Psoas muscle (tissue), 8 donors: ENCODE data around the gene LMO4. TPM values are rescaled to one million over a fixed set of nuclear protein-coding genes. Genes with fewer than 3 reads are reported as not detected.

Source experiments
- ATAC-seq, 4 donors: fragments of 200-7000 bp; cut with Tn5 transposase; one replicate each; pipeline ENCODE4 v1.9.1; 2020; ENCODE audit warnings: moderate library complexity in 3 of 4, mild to moderate bottlenecking in 2 of 4
- DNase-seq, 2 donors: peaks; one replicate each; pipeline ENCODE4 v3.0.0-alpha.2; 2020
- H3K27ac ChIP-seq: fragments of 200-600 bp; one replicate; pipeline ENCODE4 v1.8.0; 2022
- H3K27me3 ChIP-seq, 3 donors: fragments of 200-600 bp in 1 of 3; one replicate each; pipeline versions ENCODE4 v1.6.1 to v1.8.0; 2013 to 2022; ENCODE audit warnings: low read length in 2 of 3, mild to moderate bottlenecking in 2 of 3, moderate library complexity in 1 of 3; ENCODE audit not compliant: insufficient read depth in 3 of 3
- H3K36me3 ChIP-seq, 2 donors: fragments of 200-600 bp in 1 of 2; one replicate each; pipeline versions ENCODE4 v1.6.1 to v1.8.0; 2013 to 2022; ENCODE audit warnings: low read depth in 1 of 2, mild to moderate bottlenecking in 1 of 2, moderate library complexity in 1 of 2; ENCODE audit not compliant: insufficient read depth in 1 of 2
- H3K4me1 ChIP-seq: fragments of 200-600 bp; one replicate; pipeline ENCODE4 v1.8.0; 2022
- H3K4me3 ChIP-seq: fragments of 200-600 bp; one replicate; pipeline ENCODE4 v1.8.0; 2022; ENCODE audit warnings: mild to moderate bottlenecking
- H3K9me3 ChIP-seq: fragments of 200-600 bp; one replicate; pipeline ENCODE4 v1.8.0; 2022
- WGBS, 3 donors: extraction: QIAGEN DNeasy Blood & Tissue Kit; methylation state at CpG; one replicate each; pipeline versions ENCODE4 v1.1.6 to v1.1.7; 2013; 5-methylcytosine and 5-hydroxymethylcytosine counted together
- intact Hi-C, 2 donors: fragments of 100-400 bp; cut with DNase I; formaldehyde crosslinking; loops; one replicate each; pipeline versions ENCODE4 v1.11.0 to v1.14.2; 2022
- polyA plus RNA-seq, 3 donors: library from polyadenylated mRNA; stranded (reverse); fragments of 200-250 nt; gene quantifications; one replicate each; pipeline ENCODE4 v1.2.3, GENCODE V29; 2013
- total RNA-seq, 4 donors: library from RNA; stranded (reverse); fragmentation: NEBNext Ultra II Directional in 2 of 4; extraction: Animal tissue kit (Norgen Biotek cat#: 25700) in 2 of 4; gene quantifications; one replicate each; pipeline versions ENCODE4 v1.2.1 to v1.2.4, GENCODE V29; 2021 to 2023
- TF ChIP-seq, protein P1 (sequence below): fragments of 200-600 bp; IDR thresholded peaks from one replicate; pipeline ENCODE4 v1.8.0; 2022; ENCODE audit warnings: antibody characterized with exemption
- donor health status: healthy with polysubstance abuse.
- donor health status: DM: no; HTN: no; CAD: no; lungs with moderate emphysema.
- donor health status: Bipolar disorder and iron deficiency.
- donor health status: healthy.
- donor health status: DM: yes; HTN: yes; CAD: no.
- donor health status: DM: no; HTN: no; CAD: no.
- donor health status: DM: no; HTN: no; CAD: no.
- donor health status: DM: yes; HTN: yes; CAD: no.

LMO4 gene
- total and polyA plus RNA-seq, 7 donors = 19.8 to 75.9 (median 30.8) TPM

DNA sequence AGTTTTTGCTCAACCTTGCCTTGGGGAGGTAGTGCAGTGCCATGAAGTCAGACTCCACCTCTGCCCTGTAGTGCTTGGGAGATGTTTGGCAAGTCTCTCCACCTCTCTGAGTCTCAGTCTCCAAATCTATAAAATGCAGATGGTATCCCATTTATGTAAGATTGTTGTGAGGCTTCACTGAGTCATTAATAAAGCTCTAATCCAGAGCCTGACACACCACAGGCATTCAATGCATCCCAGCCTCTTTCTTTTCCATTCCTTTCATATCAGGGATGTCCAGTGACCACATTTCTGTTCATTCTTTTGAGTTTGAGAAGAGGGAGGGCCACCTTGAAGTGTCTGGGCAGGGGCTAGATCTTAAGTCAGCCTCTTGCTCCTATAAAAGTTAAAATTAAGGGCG is 37.6 kb upstream of the LMO4 start:
- intact Hi-C loops = loop anchor here (5.0 to 10.0 kb wide), 4 partner anchors 156 to 1024 kb away; no protein-coding TSS in a partner anchor
- 56 to 70% (median 64%) methylated on average over 1 of the region's 1 CpG for WGBS, 3 donors
- H3K9me3 ChIP-seq = no peaks in the 10 kb centered on the region
- no peaks in the 10 kb centered on the region for H3K4me1 ChIP-seq
- H3K4me3 ChIP-seq = no peak overlapping the region
- no peak overlapping the region for H3K27ac ChIP-seq
- ATAC-seq (no peak), DNase-seq (no peak)
- TF ChIP-seq, protein P1, sequence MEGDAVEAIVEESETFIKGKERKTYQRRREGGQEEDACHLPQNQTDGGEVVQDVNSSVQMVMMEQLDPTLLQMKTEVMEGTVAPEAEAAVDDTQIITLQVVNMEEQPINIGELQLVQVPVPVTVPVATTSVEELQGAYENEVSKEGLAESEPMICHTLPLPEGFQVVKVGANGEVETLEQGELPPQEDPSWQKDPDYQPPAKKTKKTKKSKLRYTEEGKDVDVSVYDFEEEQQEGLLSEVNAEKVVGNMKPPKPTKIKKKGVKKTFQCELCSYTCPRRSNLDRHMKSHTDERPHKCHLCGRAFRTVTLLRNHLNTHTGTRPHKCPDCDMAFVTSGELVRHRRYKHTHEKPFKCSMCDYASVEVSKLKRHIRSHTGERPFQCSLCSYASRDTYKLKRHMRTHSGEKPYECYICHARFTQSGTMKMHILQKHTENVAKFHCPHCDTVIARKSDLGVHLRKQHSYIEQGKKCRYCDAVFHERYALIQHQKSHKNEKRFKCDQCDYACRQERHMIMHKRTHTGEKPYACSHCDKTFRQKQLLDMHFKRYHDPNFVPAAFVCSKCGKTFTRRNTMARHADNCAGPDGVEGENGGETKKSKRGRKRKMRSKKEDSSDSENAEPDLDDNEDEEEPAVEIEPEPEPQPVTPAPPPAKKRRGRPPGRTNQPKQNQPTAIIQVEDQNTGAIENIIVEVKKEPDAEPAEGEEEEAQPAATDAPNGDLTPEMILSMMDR = no peak
- H3K36me3 ChIP-seq = no peaks in the 10 kb centered on the region
- H3K27me3 ChIP-seq = peaks cover 0 to 1% (median 0%) of the 10 kb centered on the region in 3 donors

DNA sequence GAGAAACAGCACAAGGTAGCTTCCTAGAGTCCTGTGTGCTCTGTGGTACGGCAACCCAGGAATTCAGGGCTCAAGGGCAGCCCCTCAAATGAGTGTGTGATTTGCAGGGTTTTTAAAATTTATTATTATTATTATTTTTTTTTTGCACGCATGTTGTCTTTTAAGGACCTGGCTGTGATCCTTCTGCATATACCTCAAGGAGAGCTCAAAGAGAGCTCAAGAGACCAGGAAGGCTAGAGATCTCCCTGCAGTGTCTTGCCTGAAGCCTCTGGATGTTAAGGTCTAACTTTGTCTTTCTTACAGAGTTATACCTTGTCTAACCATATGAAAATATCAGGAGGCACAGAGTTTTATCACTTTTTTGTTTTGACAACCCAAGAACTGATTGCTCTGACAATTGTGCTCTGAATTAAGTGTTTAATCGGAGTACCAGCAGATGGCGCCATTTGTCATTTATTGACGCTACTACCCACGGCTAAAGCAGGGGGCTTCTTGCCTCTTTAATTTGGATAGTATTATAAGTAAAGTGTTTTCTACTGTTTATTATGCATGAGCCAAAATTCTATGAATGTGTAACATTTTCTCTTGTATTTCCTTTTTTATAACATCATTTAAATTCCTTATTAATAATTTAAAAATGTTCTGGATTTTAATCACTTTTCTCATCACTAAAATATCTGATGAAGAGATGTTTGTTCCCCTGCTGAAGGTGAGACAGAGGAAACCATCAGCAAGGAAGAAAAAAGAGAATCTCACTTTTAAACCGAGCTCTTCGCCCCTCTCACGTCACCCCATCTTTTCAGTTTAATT is 35.8 kb upstream of the LMO4 start:
- 45 to 46% (median 45%) methylated on average over 9 of the region's 9 CpGs for WGBS, 3 donors
- TF ChIP-seq, protein P1 = peak; percentile 83
- ATAC-seq (peak in 2 of 4 donors; percentile 58 to 77), DNase-seq (no peak)
- Histone ChIP-seq H3K27ac (no peak overlapping the region), H3K36me3 (no peaks in the 10 kb centered on the region), H3K9me3 (no peaks in the 10 kb centered on the region), H3K27me3 (peaks cover 0 to 1% (median 0%) of the 10 kb centered on the region in 3 donors), H3K4me3 (no peak overlapping the region), H3K4me1 (no peaks in the 10 kb centered on the region)
- intact Hi-C loops = loop anchor here (2.0 to 10.0 kb wide), 5 partner anchors 158 to 1022 kb away; no protein-coding TSS in a partner anchor

DNA sequence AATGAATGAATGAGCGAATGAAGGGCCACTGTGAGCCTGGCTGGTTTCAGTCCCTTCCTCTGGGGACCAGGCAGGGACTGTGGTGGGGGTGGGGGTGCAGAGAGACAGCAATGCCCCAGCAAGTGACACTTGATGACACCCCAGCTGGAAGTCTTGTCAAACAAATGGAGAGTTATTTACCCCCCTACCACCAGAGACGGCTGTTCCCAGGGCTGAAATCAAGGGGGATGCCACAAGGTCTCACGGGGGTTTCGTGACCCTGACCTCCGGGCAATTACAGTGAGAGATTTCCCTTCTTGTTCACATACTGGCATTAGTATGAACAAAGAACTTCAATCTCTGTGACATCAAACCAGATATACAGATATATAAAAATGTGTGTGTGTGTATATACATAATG is 34.0 kb upstream of the LMO4 start:
- peaks cover 0 to 1% (median 0%) of the 10 kb centered on the region in 3 donors for H3K27me3 ChIP-seq
- H3K4me1 ChIP-seq = no peaks in the 10 kb centered on the region
- H3K36me3 ChIP-seq = no peaks in the 10 kb centered on the region
- no peak for DNase-seq
- TF ChIP-seq, protein P1 = no peak
- 77 to 90% (median 78%) methylated on average over 5 of the region's 5 CpGs for WGBS, 3 donors
- ATAC-seq = no peak
- H3K9me3 ChIP-seq = no peaks in the 10 kb centered on the region
- no peak overlapping the region for H3K27ac ChIP-seq
- intact Hi-C loops = loop anchor here (5.0 to 10.0 kb wide), 5 partner anchors 160 to 1020 kb away; no protein-coding TSS in a partner anchor
- H3K4me3 ChIP-seq = no peak overlapping the region

DNA sequence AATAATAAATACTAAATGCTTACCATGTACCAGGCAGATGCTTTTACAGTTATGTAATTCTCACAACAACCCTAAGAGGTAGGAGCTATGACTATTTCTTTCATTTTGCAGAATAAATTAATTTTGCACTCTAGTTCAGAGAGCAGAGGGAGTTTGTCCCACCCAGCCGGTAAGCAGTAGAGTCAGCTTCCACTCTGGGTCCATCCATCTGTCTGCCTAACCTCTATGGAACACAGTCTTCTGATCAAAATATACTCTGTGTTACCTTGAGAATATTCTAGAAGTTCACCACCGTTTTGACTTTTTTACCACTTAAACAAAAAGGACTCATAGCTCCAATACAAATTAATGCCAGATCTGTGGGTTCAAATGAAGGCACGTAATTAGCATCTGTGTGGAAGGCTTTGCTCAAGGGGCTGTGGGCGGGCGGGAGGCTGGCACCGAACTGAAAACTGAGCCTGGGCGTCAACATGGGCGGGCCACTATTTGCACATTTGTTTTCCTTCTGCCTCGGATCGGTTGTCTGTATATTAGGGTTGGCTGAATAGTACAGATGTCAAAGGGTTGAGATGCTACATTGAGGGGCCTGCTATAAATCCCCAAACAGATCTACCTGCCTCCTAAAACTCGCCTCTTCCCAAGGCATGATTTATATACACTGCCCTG is 33.1 kb upstream of the LMO4 start:
- intact Hi-C loops = loop anchor here (5.0 to 10.0 kb wide), 4 partner anchors 161 to 1019 kb away; no protein-coding TSS in a partner anchor
- Histone ChIP-seq H3K9me3 (no peaks in the 10 kb centered on the region), H3K27ac (no peak overlapping the region), H3K27me3 (peaks cover 0 to 1% (median 0%) of the 10 kb centered on the region in 3 donors), H3K4me3 (no peak overlapping the region), H3K4me1 (no peaks in the 10 kb centered on the region), H3K36me3 (no peaks in the 10 kb centered on the region)
- TF ChIP-seq, protein P1 = no peak
- ATAC-seq = no peak
- DNase-seq = no peak
- 38 to 47% (median 43%) methylated on average over 11 of the region's 11 CpGs for WGBS, 3 donors
